Osteoblast (primary cell): ENCODE data around the gene CD93. TPM values are rescaled to one million over a fixed set of nuclear protein-coding genes. Genes with fewer than 3 reads are reported as not detected.

Experiments used
- DNase-seq: peaks from one replicate; pipeline ENCODE4 v3.0.0; 2011; ENCODE audit warnings: low spot score, mixed read lengths; ENCODE audit not compliant: insufficient read length; ENCODE audit errors: missing footprints
- H2AFZ ChIP-seq: 2 replicates; pipeline ENCODE4 v1.6.0; 2011; ENCODE audit warnings: mild to moderate bottlenecking, low read length
- H3K27ac ChIP-seq: 2 replicates; pipeline ENCODE4 v1.5.1; 2011; ENCODE audit warnings: mild to moderate bottlenecking, low read depth, low read length, moderate library complexity
- H3K27me3 ChIP-seq: 2 replicates; pipeline ENCODE4 v1.6.0; 2012; ENCODE audit warnings: mild to moderate bottlenecking, control low read depth, inconsistent platforms, low read length, moderate library complexity; ENCODE audit not compliant: insufficient read depth
- H3K36me3 ChIP-seq: 2 replicates; pipeline ENCODE4 v1.5.1; 2011; ENCODE audit warnings: mild to moderate bottlenecking, low read length, control low read depth, moderate library complexity; ENCODE audit not compliant: insufficient read depth
- H3K4me1 ChIP-seq: 2 replicates; pipeline ENCODE4 v1.5.1; 2011; ENCODE audit warnings: mild to moderate bottlenecking, low read length, control low read depth, moderate library complexity; ENCODE audit not compliant: insufficient read depth
- H3K4me2 ChIP-seq: 2 replicates; pipeline ENCODE4 v1.6.0; 2011; ENCODE audit warnings: mild to moderate bottlenecking, low read length; ENCODE audit not compliant: insufficient read depth
- H3K4me3 ChIP-seq: fragments of 200-600 bp; sonication (generic); 3 replicates; pipeline ENCODE4 v1.5.1; 2012; ENCODE audit warnings: mild to moderate bottlenecking, low read length, inconsistent platforms; ENCODE audit not compliant: insufficient read depth
- H3K79me2 ChIP-seq: 2 replicates; pipeline ENCODE4 v1.6.0; 2012; ENCODE audit warnings: mild to moderate bottlenecking, low read length, control low read depth, inconsistent platforms; ENCODE audit not compliant: insufficient read depth
- H3K9me3 ChIP-seq: 2 replicates; pipeline ENCODE4 v1.5.1; 2011; ENCODE audit warnings: low read depth, low read length, control low read depth
- H4K20me1 ChIP-seq: 2 replicates; pipeline ENCODE4 v1.6.0; 2012; ENCODE audit warnings: mild to moderate bottlenecking, low read length, control low read depth; ENCODE audit not compliant: insufficient read depth
- CTCF ChIP-seq: IDR thresholded peaks from 2 replicates; pipeline ENCODE4 v1.5.1; 2011; ENCODE audit warnings: mild to moderate bottlenecking, low read depth, low read length, moderate library complexity; ENCODE audit errors: extremely low read depth
- total RNA-seq: library from RNA; depleted of rRNA; stranded (reverse); fragments of >200 nt; gene quantifications from 2 replicates; pipeline ENCODE4 v1.2.3, GENCODE V29; 2012

The CD93 gene
- total RNA-seq, 1 donor, result not detected

- no peak for TF ChIP-seq CTCF
- Histone ChIP-seq H3K4me2 (no peak overlapping the region), H3K9me3 (no peaks in the 10 kb centered on the region), H3K4me3 (no peak overlapping the region), H2AFZ (no peak overlapping the region), H4K20me1 (no peaks in the 10 kb centered on the region), H3K79me2 (no peaks in the 10 kb centered on the region), H3K36me3 (no peaks in the 10 kb centered on the region), H3K4me1 (peaks cover 5% of the 10 kb centered on the region), H3K27ac (no peak overlapping the region), H3K27me3 (no peaks in the 10 kb centered on the region)
- peak; percentile 26 for DNase-seq
Observed at GRCh38 chr20:23129266-23129665, 43.1 kb upstream of the CD93 start.

GRCh38 chr20:23128461-23129125 is 42.5 kb upstream of the CD93 start:
- DNase-seq, result peak; percentile 42
- H3K9me3 ChIP-seq, result no peaks in the 10 kb centered on the region
- no peak for TF ChIP-seq CTCF

GRCh38 chr20:23127506-23128279 is 41.6 kb upstream of the CD93 start:
- Histone ChIP-seq H3K9me3 (no peaks in the 10 kb centered on the region), H2AFZ (no peak overlapping the region), H3K79me2 (no peaks in the 10 kb centered on the region), H3K4me2 (no peak overlapping the region), H4K20me1 (no peaks in the 10 kb centered on the region), H3K4me1 (peaks cover 5% of the 10 kb centered on the region), H3K27ac (no peak overlapping the region), H3K4me3 (no peak overlapping the region), H3K36me3 (no peaks in the 10 kb centered on the region), H3K27me3 (no peaks in the 10 kb centered on the region)
- no peak for DNase-seq
- no peak for TF ChIP-seq CTCF

More at GRCh38 chr20:23128461-23129125, 42.5 kb upstream of the CD93 start:
- Histone ChIP-seq H3K4me2 (no peak overlapping the region), H3K36me3 (no peaks in the 10 kb centered on the region), H3K4me1 (peaks cover 5% of the 10 kb centered on the region), H3K79me2 (no peaks in the 10 kb centered on the region), H3K27me3 (no peaks in the 10 kb centered on the region), H2AFZ (no peak overlapping the region), H3K27ac (no peak overlapping the region), H3K4me3 (no peak overlapping the region), H4K20me1 (no peaks in the 10 kb centered on the region)

- Histone ChIP-seq H3K4me2 (no peak overlapping the region), H2AFZ (no peak overlapping the region)
Observed at GRCh38 chr20:23126281-23127061, 40.3 kb upstream of the CD93 start.

More at GRCh38 chr20:23126281-23127061, 40.3 kb upstream of the CD93 start:
- TF ChIP-seq CTCF, result no peak
- H3K27ac ChIP-seq, result no peak overlapping the region
- H4K20me1 ChIP-seq, result no peaks in the 10 kb centered on the region
- no peaks in the 10 kb centered on the region for H3K9me3 ChIP-seq
- H3K4me1 ChIP-seq, result peaks cover 5% of the 10 kb centered on the region
- no peak overlapping the region for H3K4me3 ChIP-seq
- no peaks in the 10 kb centered on the region for H3K79me2 ChIP-seq
- H3K27me3 ChIP-seq, result no peaks in the 10 kb centered on the region
- DNase-seq, result no peak
- H3K36me3 ChIP-seq, result no peaks in the 10 kb centered on the region
